ENCODE results near the gene RPRML.
"Not testable (repeated sequence)": the region's sequence is repeated elsewhere in the genome, so short reads cannot be mapped to it uniquely, and the experiment has no call there.

Gene RPRML

GRCh38 chr17:46979147-46979863 is at the start of gene RPRML:
Gene RPRML, minus strand, starts transcription at chr17:46979253. Its CDS starts 246 bp downstream, at chr17:46979007.
- peak; percentile 11 for DNase-seq

GRCh38 chr17:47016966-47017365 is 37.9 kb upstream of the RPRML start:
- DNase-seq, result not testable (repeated sequence)

- no peak for DNase-seq
These were observed 34.3 kb upstream of the RPRML start for GRCh38 chr17:47013341-47013740.

GRCh38 chr17:47012457-47012856 is 33.4 kb upstream of the RPRML start:
- DNase-seq, result no peak

DNA sequence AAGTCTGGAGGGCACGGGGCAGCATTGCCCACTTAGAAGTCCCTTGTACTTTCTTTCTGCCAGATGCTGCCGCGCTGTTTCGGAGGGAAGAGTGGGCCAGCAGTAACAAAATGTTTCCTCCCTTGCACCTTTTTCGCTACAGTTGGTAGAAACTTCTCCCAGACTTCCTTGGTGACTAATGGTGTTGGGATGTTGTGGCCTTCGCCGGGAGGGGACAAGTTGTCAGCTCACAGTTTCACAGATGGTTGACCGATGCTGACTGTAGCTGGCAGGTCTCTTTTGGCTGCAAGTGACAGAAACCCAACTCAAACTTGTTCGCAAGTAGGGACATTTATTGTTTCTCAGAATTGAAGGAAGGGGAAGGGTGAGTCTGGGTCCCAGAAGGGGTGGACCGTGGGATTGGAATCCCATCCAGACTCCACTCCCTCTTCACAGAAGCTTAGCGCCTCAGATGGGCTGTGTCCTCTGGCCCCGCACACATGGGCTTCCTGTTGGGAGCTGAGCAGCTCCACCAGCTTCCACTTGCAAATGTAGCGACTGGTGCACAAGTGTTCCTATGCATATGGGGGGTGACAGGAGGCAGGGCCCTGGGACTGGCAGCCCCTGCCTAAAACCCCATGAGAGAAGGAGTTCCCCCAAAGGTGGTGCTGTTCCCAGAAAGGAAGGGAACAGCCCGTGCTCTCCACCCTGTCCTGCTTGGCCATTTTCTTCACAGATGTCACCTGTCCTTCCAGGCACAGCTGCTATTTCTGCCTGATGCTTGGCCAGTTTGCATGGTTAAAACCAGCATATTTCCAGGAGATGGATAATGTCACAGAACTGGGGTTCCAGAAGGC is 30.9 kb upstream of the RPRML start:
- no peak for DNase-seq

DNA sequence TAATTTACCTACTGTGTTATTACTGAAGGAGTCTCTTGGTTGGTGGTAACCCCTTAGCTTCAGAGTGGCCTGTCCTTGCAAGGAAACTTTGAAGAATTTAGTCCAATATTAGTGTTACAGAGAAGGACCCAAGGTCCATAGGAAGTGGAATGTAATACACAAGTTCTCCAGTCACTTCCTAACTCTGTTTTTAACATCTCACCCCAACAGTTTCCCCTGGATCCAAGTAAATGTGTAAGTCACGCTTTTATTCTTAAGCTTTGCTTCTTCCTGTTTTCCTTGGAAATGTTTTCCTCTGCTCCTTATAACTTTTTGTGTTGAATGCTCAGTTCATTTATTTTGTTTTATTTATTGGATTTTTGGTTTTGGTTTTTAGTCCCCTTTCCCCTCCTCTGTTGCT is 25.9 kb upstream of the RPRML start:
- no peak for DNase-seq

DNA sequence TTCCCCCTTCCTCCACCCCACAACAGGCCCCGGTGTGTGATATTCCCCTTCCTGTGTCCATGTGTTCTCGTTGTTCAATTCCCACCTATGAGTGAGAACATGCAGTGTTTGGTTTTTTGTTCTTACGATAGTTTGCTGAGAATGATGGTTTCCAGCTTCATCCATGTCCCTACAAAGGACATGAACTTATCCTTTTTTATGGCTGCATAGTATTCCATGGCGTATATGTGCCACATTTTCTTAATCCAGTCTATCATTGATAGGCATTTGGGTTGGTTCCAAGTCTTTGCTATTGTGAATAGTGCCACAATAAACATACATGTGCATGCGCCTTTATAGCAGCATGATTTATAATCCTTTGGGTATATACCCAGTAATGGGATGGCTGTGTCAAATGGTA is 24.8 kb upstream of the RPRML start:
- DNase-seq, result not testable (repeated sequence)

GRCh38 chr17:46995841-46996571 is 17.0 kb upstream of the RPRML start:
- no peak for DNase-seq

- DNase-seq, result no peak
These were observed 15.9 kb upstream of the RPRML start for GRCh38 chr17:46994993-46995392.

GRCh38 chr17:46991617-46992016 is 12.6 kb upstream of the RPRML start:
- DNase-seq, result no peak

DNA sequence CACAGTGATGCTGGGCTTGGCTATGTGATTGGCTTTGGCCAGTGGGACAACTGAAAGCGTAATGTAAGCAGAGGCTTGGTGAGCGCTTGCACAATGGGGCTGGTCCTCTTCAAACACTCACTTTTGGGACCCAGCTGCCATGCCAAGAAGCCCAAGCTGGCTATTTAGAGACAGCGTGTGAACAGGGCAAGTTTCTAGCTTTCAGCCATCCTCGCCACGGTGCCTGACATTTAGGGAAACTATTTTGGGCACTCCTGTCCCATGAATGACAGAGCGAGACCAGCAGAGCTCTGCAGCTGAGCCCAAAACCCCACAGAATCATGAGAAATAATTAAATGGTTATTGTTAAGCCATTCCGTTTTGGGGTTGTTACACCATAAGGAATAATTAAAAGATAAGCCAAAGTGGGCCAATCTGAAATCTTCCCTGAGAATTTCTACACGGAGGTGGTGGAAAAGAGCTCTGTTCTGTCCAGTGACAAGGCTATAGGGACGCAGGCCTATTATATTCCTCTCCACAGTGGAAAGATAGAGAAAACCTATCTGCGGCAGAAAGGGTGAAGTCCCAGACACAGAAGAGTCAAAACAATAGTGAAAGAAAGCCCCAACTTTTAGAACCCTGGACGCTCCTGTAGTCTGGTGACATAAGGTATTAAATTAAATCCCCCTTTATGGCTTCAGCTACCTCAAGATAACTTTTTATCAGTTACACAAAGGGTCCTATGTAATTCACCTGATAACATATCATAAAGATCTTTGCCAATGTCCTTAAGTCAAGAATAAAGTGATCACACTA is 10.8 kb upstream of the RPRML start:
- DNase-seq, result no peak

DNA sequence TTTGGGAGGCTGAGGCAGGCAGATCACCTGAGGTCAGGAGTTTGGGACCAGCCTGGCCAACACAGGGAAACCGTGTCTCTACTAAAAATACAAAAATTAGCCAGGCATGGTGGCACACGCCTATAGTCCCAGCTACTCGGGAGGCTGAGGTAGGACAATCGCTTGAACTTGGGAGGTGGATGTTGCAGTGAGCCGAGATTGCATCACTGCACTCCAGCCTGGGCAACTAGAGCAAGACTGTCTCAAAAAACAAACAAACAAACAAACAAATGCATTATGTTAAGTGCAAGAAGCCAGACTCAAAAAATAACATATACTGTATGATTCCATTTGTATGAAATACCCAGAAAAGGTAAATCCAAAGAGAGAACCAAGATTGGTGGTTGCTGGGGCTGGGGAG is 8.9 kb upstream of the RPRML start:
- not testable (repeated sequence) for DNase-seq

DNA sequence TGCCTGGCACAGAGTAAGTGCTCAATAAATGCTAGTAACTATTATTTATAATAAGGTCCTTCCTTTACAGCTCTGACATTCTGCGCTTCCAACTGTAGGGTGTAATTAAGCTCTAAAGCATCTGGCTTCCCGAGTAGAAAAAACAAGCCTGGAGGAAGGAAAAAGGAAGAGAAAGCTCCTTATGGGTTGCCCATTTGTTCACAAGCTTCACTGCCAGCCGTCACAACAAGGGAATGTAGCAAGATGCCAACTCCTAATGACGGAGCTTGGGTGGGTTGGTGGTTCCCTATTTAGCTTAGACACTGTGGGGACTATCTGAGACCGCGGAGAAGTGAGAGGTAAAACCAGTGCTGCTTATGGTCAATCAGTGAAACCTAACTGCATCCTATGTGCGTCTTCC is 7.3 kb upstream of the RPRML start:
- no peak for DNase-seq

DNA sequence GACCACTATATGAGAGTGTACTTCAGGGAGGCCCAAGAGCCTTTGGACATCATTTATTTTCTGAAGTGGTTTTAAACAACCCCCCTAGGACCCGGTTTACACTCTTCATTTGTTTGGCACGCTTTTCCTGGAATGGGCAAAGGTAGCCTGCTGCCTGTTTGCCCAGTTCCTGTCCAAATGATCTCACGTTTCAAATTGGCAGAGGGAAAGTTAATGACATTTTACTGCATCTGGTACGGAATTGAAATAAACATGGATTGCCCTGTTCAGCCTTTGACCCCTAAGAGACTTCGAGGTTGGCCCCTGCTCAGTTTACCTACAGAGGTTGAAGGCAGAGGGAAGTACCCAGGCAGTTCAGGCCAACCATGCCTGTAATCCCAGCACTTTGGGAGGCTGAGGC is 5.8 kb upstream of the RPRML start:
- DNase-seq, result no peak

GRCh38 chr17:46984341-46984740 is 5.3 kb upstream of the RPRML start:
- no peak for DNase-seq

GRCh38 chr17:46983782-46984181 is 4.7 kb upstream of the RPRML start:
- DNase-seq, result no peak

DNA sequence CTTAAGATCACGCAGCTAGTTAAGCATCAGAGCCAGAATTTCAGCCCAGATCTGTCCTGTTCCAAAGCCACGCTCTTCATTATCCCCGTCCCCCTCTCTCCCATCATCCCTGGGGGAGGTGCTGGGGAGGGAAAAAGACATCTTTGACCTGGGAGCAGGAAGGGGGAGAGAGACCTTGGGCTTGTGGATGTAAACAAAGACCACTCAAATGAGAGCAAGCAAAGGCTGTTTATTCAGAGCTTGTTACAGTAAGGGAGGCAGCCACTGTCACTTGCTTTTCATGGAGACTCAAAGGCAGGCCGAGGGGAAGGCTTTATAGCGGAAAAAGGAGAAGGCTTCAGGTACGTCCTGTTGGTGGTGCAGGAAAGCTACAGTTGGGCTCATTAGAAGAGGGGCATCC is 3.5 kb upstream of the RPRML start:
- DNase-seq, result no peak

- DNase-seq, result no peak
These were observed 435 bp downstream of the RPRML start for GRCh38 chr17:46978489-46979146.

DNA sequence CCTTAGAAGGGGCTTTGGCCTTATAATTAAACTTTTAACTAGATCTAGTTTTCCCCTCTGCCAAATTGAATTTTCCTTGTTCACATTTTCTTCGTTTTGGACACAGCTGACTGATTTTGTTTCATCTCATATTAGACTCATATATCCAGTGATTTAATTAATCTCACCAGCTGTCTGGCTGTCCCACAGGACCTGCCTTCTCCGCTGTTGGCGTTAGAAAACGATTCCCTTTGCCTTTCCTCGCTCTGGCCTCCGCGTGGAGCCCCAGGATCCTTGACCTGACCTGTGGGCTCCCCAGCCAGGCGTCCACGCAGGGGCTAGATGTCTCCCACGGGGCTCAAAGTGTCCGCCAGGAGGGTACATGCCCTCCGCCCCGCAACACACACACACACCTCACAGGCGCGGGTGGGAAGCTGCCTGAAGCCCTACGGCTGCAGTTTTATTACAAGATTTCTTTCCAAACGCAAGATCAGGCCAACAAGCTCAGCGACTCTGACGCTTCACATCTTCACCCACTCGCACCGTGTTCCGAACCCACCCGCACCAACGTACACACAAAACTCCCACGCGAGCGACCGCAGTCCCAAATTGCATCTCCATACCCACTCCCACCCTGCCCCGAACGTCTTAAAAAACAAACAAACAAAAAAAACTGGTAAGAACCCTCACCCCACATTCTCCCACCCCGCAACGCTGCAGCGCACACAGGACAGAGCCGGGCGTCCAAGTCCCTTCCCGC is 1.1 kb downstream of the RPRML start:
- DNase-seq, result no peak

- DNase-seq, result no peak
These were observed 1.7 kb downstream of the RPRML start for GRCh38 chr17:46977348-46977747.

- no peak for DNase-seq
These were observed 2.3 kb downstream of the RPRML start for GRCh38 chr17:46976626-46977270.
